Measurements from ENCODE around the gene RPL19. TPM values are rescaled to one million over a fixed set of nuclear protein-coding genes. Genes with fewer than 3 reads are reported as not detected.

The RPL19 gene
- total RNA-seq, 2 donors from 2014 or later: 2,889 to 2,909 TPM

- Mint-ChIP-seq H3K4me3 (peak overlapping the region; percentile 69 to 72), H3K36me3 (ENCODE audit: insufficient read depth in 2 of 2) (peaks cover 9 to 14% of the 10 kb centered on the region in 2 donors), H3K9me3 (no peaks in the 10 kb centered on the region), H3K27me3 (ENCODE audit: low read depth) (no peaks in the 10 kb centered on the region), H3K4me1 (ENCODE audit: low read depth) (peaks cover 42% of the 10 kb centered on the region), H3K27ac (no peak overlapping the region)
- ATAC-seq (replicated peaks in 1 of 2): no peak
- no peak for DNase-seq
Observed at GRCh38 chr17:39196241-39196807, 3.8 kb upstream of the RPL19 start.

- Mint-ChIP-seq H3K9me3 (no peaks in the 10 kb centered on the region), H3K27ac (no peak overlapping the region), H3K4me1 (ENCODE audit: low read depth) (peaks cover 47% of the 10 kb centered on the region), H3K27me3 (ENCODE audit: low read depth) (no peaks in the 10 kb centered on the region), H3K4me3 (peak overlapping the region; percentile 96 to 100), H3K36me3 (ENCODE audit: insufficient read depth in 2 of 2) (peaks cover 9 to 17% of the 10 kb centered on the region in 2 donors)
- ATAC-seq (replicated peaks in 1 of 2): no peak
- no peak for DNase-seq
Observed at GRCh38 chr17:39196808-39197291, 3.2 kb upstream of the RPL19 start.

GRCh38 chr17:39197380-39198185, 2.5 kb upstream of the RPL19 start, which contains the start of gene CACNB1:
TSS of gene CACNB1 (minus strand) at chr17:39197669. CDS start at chr17:39197495, 174 bp downstream.
- Mint-ChIP-seq H3K27ac (peak within 1 kb of the TSS; percentile 61), H3K27me3 (ENCODE audit: low read depth) (no peaks in the 10 kb centered on the region), H3K4me1 (ENCODE audit: low read depth) (peaks cover 55% of the 10 kb centered on the region), H3K36me3 (ENCODE audit: insufficient read depth in 2 of 2) (peaks cover 10 to 22% of the 10 kb centered on the region in 2 donors), H3K4me3 (peak within 1 kb of the TSS; percentile 96 to 100), H3K9me3 (no peaks in the 10 kb centered on the region)
- DNase-seq: peak; percentile 75 to 86
- ATAC-seq (replicated peaks in 1 of 2): peak; percentile 73 to 74

- no peaks in the 10 kb centered on the region for H3K9me3 Mint-ChIP-seq
- DNase-seq (no peak), ATAC-seq (replicated peaks in 1 of 2) (no peak)
- H3K4me3 Mint-ChIP-seq: peak overlapping the region; percentile 96 to 100
- peak overlapping the region; percentile 61 for H3K27ac Mint-ChIP-seq
- no peaks in the 10 kb centered on the region for H3K27me3 Mint-ChIP-seq (ENCODE audit: low read depth)
- H3K36me3 Mint-ChIP-seq (ENCODE audit: insufficient read depth in 2 of 2): peaks cover 11 to 26% of the 10 kb centered on the region in 2 donors
- H3K4me1 Mint-ChIP-seq (ENCODE audit: low read depth): peaks cover 61% of the 10 kb centered on the region
Observed at GRCh38 chr17:39198186-39198566, 1.9 kb upstream of the RPL19 start.

- peaks cover 73% of the 10 kb centered on the region for H3K4me1 Mint-ChIP-seq (ENCODE audit: low read depth)
- peak; percentile 62 to 69 for ATAC-seq (replicated peaks in 1 of 2)
Observed at GRCh38 chr17:39199820-39200069, 338 bp upstream of the RPL19 start.

GRCh38 chr17:39200957-39201510, 951 bp downstream of the RPL19 start:
- DNase-seq (no peak), ATAC-seq (replicated peaks in 1 of 2) (no peak)
- Mint-ChIP-seq H3K4me1 (ENCODE audit: low read depth) (peaks cover 68% of the 10 kb centered on the region), H3K27ac (peak overlapping the region; percentile 100), H3K27me3 (ENCODE audit: low read depth) (no peaks in the 10 kb centered on the region), H3K9me3 (no peaks in the 10 kb centered on the region), H3K4me3 (peak overlapping the region; percentile 96 to 100), H3K36me3 (ENCODE audit: insufficient read depth in 2 of 2) (peaks cover 19 to 39% of the 10 kb centered on the region in 2 donors)

More at GRCh38 chr17:39199820-39200069, 338 bp upstream of the RPL19 start:
- H3K27me3 Mint-ChIP-seq (ENCODE audit: low read depth): no peaks in the 10 kb centered on the region
- peak overlapping the region; percentile 96 to 100 for H3K4me3 Mint-ChIP-seq
- peaks cover 16 to 35% of the 10 kb centered on the region in 2 donors for H3K36me3 Mint-ChIP-seq (ENCODE audit: insufficient read depth in 2 of 2)
- DNase-seq: peak; percentile 87 to 91
- peak overlapping the region; percentile 100 for H3K27ac Mint-ChIP-seq
- H3K9me3 Mint-ChIP-seq: no peaks in the 10 kb centered on the region

- Mint-ChIP-seq H3K9me3 (no peaks in the 10 kb centered on the region), H3K27me3 (ENCODE audit: low read depth) (no peaks in the 10 kb centered on the region), H3K36me3 (ENCODE audit: insufficient read depth in 2 of 2) (peaks cover 19 to 39% of the 10 kb centered on the region in 2 donors), H3K4me3 (no peak overlapping the region), H3K4me1 (ENCODE audit: low read depth) (peaks cover 73% of the 10 kb centered on the region), H3K27ac (no peak overlapping the region)
- no peak for ATAC-seq (replicated peaks in 1 of 2)
- no peak for DNase-seq
Observed at GRCh38 chr17:39204245-39204644, 4.2 kb downstream of the RPL19 start.

- H3K27me3 Mint-ChIP-seq (ENCODE audit: low read depth): no peaks in the 10 kb centered on the region
- peaks cover 19 to 36% of the 10 kb centered on the region in 2 donors for H3K36me3 Mint-ChIP-seq (ENCODE audit: insufficient read depth in 2 of 2)
- H3K27ac Mint-ChIP-seq: no peak overlapping the region
- peaks cover 72% of the 10 kb centered on the region for H3K4me1 Mint-ChIP-seq (ENCODE audit: low read depth)
- H3K4me3 Mint-ChIP-seq: no peak overlapping the region
- ATAC-seq (replicated peaks in 1 of 2): no peak
- no peak for DNase-seq
- no peaks in the 10 kb centered on the region for H3K9me3 Mint-ChIP-seq
Observed at GRCh38 chr17:39205112-39205526, 5.0 kb downstream of the RPL19 start.

- peak overlapping the region in 1 of 2 donors; percentile 32 for H3K4me3 Mint-ChIP-seq
- H3K27me3 Mint-ChIP-seq (ENCODE audit: low read depth): no peaks in the 10 kb centered on the region
- peaks cover 47% of the 10 kb centered on the region for H3K4me1 Mint-ChIP-seq (ENCODE audit: low read depth)
- no peak overlapping the region for H3K27ac Mint-ChIP-seq
- no peak for DNase-seq
- peak in 1 of 2 donors; percentile 20 for ATAC-seq (replicated peaks in 1 of 2)
- H3K9me3 Mint-ChIP-seq: no peaks in the 10 kb centered on the region
- peaks cover 8 to 12% of the 10 kb centered on the region in 2 donors for H3K36me3 Mint-ChIP-seq (ENCODE audit: insufficient read depth in 2 of 2)
Observed at GRCh38 chr17:39208136-39208535, 8.1 kb downstream of the RPL19 start.

- Mint-ChIP-seq H3K36me3 (ENCODE audit: insufficient read depth in 2 of 2) (peaks cover 5 to 8% of the 10 kb centered on the region in 2 donors), H3K9me3 (no peaks in the 10 kb centered on the region), H3K27me3 (ENCODE audit: low read depth) (no peaks in the 10 kb centered on the region), H3K4me3 (peak overlapping the region; percentile 45 to 60), H3K27ac (peak overlapping the region; percentile 44), H3K4me1 (ENCODE audit: low read depth) (peaks cover 40% of the 10 kb centered on the region)
- ATAC-seq (replicated peaks in 1 of 2) (no peak), DNase-seq (no peak)
Observed at GRCh38 chr17:39208893-39209292, 8.8 kb downstream of the RPL19 start.

- peak; percentile 79 to 85 for DNase-seq
- H3K4me1 Mint-ChIP-seq (ENCODE audit: low read depth): peaks cover 34% of the 10 kb centered on the region
- H3K27ac Mint-ChIP-seq: no peak overlapping the region
- no peaks in the 10 kb centered on the region for H3K9me3 Mint-ChIP-seq
- H3K4me3 Mint-ChIP-seq: peak overlapping the region; percentile 60 to 67
- peak; percentile 77 to 84 for ATAC-seq (replicated peaks in 1 of 2)
- H3K36me3 Mint-ChIP-seq (ENCODE audit: insufficient read depth in 2 of 2): peaks cover 3 to 5% of the 10 kb centered on the region in 2 donors
- H3K27me3 Mint-ChIP-seq (ENCODE audit: low read depth): no peaks in the 10 kb centered on the region
Observed at GRCh38 chr17:39209317-39210092, 9.4 kb downstream of the RPL19 start.

GRCh38 chr17:39210093-39210434, 10.0 kb downstream of the RPL19 start:
- ATAC-seq (replicated peaks in 1 of 2): no peak
- Mint-ChIP-seq H3K9me3 (no peaks in the 10 kb centered on the region), H3K4me3 (peak overlapping the region; percentile 60 to 67), H3K36me3 (ENCODE audit: insufficient read depth in 2 of 2) (peaks cover 0 to under 1% of the 10 kb centered on the region in 2 donors), H3K27me3 (ENCODE audit: low read depth) (peaks cover under 1% of the 10 kb centered on the region), H3K27ac (no peak overlapping the region), H3K4me1 (ENCODE audit: low read depth) (peaks cover 34% of the 10 kb centered on the region)
- DNase-seq: no peak
